Measurements from ENCODE around the gene PFKFB4. TPM values are rescaled to one million over a fixed set of nuclear protein-coding genes. Genes with fewer than 3 reads are reported as not detected.

PFKFB4 gene
- total and polyA plus RNA-seq, 2 of the 8 experiments (the other 6 are each of a cell fraction or from before 2014, with no cell fraction given): 10.7 to 20.1 TPM

GRCh38 chr3:48511551-48511950 is 45.1 kb downstream of the PFKFB4 start (continued):
- TF ChIP-seq CHD7 (IDR thresholded peaks at IDR 0.05; ENCODE audit: insufficient replicate concordance, low read length) (no peak), MAX (IDR thresholded peaks at IDR 0.05) (no peak), EP300 (IDR thresholded peaks at IDR 0.05; ENCODE audit: borderline replicate concordance in 1 of 2, low read depth in 2 of 2, low read length in 2 of 2) (no peak), CEBPB (IDR thresholded peaks at IDR 0.05; ENCODE audit: low read depth, low read length) (no peak), EZH2 (IDR thresholded peaks at IDR 0.05; ENCODE audit: low read depth, low read length, severe bottlenecking) (no peak), SP4 (IDR thresholded peaks at IDR 0.05; ENCODE audit: low read length) (no peak)

All from H1 (cell line).